Vagina (tissue), 2 donors: ENCODE data around the gene ENOX2.

Experiments
- CTCF ChIP-seq, 3 experiments: fragments of 450-650 bp in 2 of 3; fragments of 200-600 bp in 1 of 3; sonication (generic) in 1 of 3; IDR thresholded peaks; one replicate each; pipeline ENCODE4 v1.5.1; 2017 to 2019; ENCODE audit warnings: antibody characterized with exemption in 3 of 3, mild to moderate bottlenecking in 2 of 3, moderate library complexity in 2 of 3
- POLR2A ChIP-seq, 2 donors: fragments of 450-650 bp; IDR thresholded peaks; one replicate each; pipeline ENCODE4 v1.6.1; 2017; ENCODE audit warnings: antibody characterized with exemption in 2 of 2, mild to moderate bottlenecking in 2 of 2, moderate library complexity in 2 of 2
- POLR2AphosphoS5 ChIP-seq, 2 donors: sonication (generic); formaldehyde crosslinking; IDR thresholded peaks; one replicate each; pipeline ENCODE4 v1.9.0; 2017; ENCODE audit warnings: antibody characterized with exemption in 2 of 2, mild to moderate bottlenecking in 2 of 2, low read depth in 1 of 2; ENCODE audit not compliant: insufficient read depth in 1 of 2

DNA sequence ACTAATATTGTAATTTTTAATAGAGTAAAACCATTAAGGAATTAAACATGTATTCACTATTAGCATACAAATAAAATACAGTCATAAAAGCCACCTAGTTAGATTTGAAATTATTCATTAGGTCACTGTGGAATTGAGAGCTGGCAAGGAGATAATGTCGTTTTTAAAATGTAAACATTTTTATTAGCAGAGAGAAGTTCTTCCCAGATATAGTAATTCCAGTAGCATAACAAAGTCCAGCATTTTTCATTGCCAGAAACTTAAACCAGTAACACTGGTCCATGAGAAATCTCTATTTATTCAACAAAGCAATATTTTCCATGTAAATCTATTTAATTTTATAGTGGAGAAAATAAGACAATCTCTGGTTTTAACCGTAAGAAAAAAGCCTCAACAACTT lies 17.5 kb downstream of the ENOX2 start:
- TF ChIP-seq CTCF (IDR thresholded peaks at IDR 0.05) (no peak), POLR2A (IDR thresholded peaks at IDR 0.05) (no peak), POLR2AphosphoS5 (IDR thresholded peaks at IDR 0.05; ENCODE audit: insufficient read depth in 1 of 2, low read depth in 1 of 2) (no peak)
